PC-3 (cell line): ENCODE results near the gene ANKRD30B. TPM values are rescaled to one million over a fixed set of nuclear protein-coding genes. Genes with fewer than 3 reads are reported as not detected.
"Not testable (repeated sequence)": the region's sequence is repeated elsewhere in the genome, so short reads cannot be mapped to it uniquely, and the experiment has no call there.

Source experiments
- ATAC-seq: fragments of 200-7000 bp; cut with Tn5 transposase; 2 replicates; pipeline ENCODE4 v1.9.1; 2020; ENCODE audit warnings: mild to moderate bottlenecking, moderate library complexity
- BruUV-seq: library from RNA; stranded (reverse); fragments of 400-500 nt; replicated peaks from 2 replicates; lab custom pipeline; 2021; lab: Mats Ljungman, UMichigan
- CTCF ChIA-PET: fragments of 300-600 bp; sonication (Branson Sonifier 250); formaldehyde crosslinking; loops from one replicate; lab custom pipeline; 2022; ENCODE audit warnings: antibody characterized with exemption; lab: Charles Lee
- POLR2A ChIA-PET: fragments of 300-600 bp; sonication (Branson Sonifier 250); formaldehyde crosslinking; loops from one replicate; lab custom pipeline; 2022; ENCODE audit warnings: antibody characterized with exemption; ENCODE audit not compliant: unreplicated experiment; lab: Charles Lee
- DNase-seq: peaks from one replicate; pipeline ENCODE4 v3.0.0-alpha.2; 2015
- H2AFZ ChIP-seq: fragments of 300-600 bp; sonication (generic); 2 replicates; pipeline ENCODE4 v1.6.0; 2016; ENCODE audit warnings: antibody characterized with exemption, low read length
- H3F3A ChIP-seq: fragments of 300-600 bp; sonication (generic); one replicate; pipeline ENCODE4 v1.6.0; 2017; ENCODE audit warnings: antibody characterized with exemption, low read length, control low read depth, mild to moderate bottlenecking; ENCODE audit not compliant: unreplicated experiment
- H3K27ac ChIP-seq: fragments of 300-600 bp; sonication (generic); 2 replicates; pipeline ENCODE4 v1.5.1; 2016; ENCODE audit warnings: mild to moderate bottlenecking, low read length
- H3K27me3 ChIP-seq: fragments of 300-600 bp; sonication (generic); 2 replicates; pipeline ENCODE4 v1.6.1; 2016; ENCODE audit warnings: low read length, mixed read lengths
- H3K36me3 ChIP-seq: fragments of 300-600 bp; sonication (generic); 2 replicates; pipeline ENCODE4 v1.6.1; 2016; ENCODE audit warnings: low read depth, mixed run types, low read length, mixed read lengths
- H3K4me1 ChIP-seq: fragments of 300-600 bp; sonication (generic); 2 replicates; pipeline ENCODE4 v1.5.1; 2016; ENCODE audit warnings: low read length; ENCODE audit not compliant: insufficient read depth
- H3K4me2 ChIP-seq: fragments of 300-600 bp; sonication (generic); 2 replicates; pipeline ENCODE4 v1.6.0; 2016; ENCODE audit warnings: low read length
- H3K4me3 ChIP-seq: fragments of 300-600 bp; sonication (generic); 2 replicates; pipeline ENCODE4 v1.5.1; 2016; ENCODE audit warnings: mild to moderate bottlenecking, low read length, mixed read lengths
- H3K79me2 ChIP-seq: fragments of 300-600 bp; sonication (generic); 2 replicates; pipeline ENCODE4 v1.6.1; 2017; ENCODE audit warnings: low read length, mixed read lengths
- H3K9ac ChIP-seq: fragments of 300-600 bp; sonication (generic); 2 replicates; pipeline ENCODE4 v1.6.0; 2016; ENCODE audit warnings: mild to moderate bottlenecking, low read length
- H3K9me2 ChIP-seq: fragments of 300-600 bp; sonication (generic); replicated peaks from 2 replicates; pipeline ENCODE4 v1.6.1; 2016; ENCODE audit warnings: mixed run types, low read length, mixed read lengths
- H3K9me3 ChIP-seq: fragments of 300-600 bp; sonication (generic); 2 replicates; pipeline ENCODE4 v1.6.1; 2016; ENCODE audit warnings: low read length, mixed read lengths
- H4K20me1 ChIP-seq: fragments of 300-600 bp; sonication (generic); 2 replicates; pipeline ENCODE4 v1.6.1; 2016; ENCODE audit warnings: low read length, mixed read lengths
- EZH2 ChIP-seq: fragments of 300-600 bp; sonication (generic); IDR thresholded peaks from one replicate; pipeline ENCODE4 v1.6.1; 2017; ENCODE audit warnings: antibody characterized with exemption, mild to moderate bottlenecking, low read length; ENCODE audit not compliant: unreplicated experiment
- EZH2phosphoT487 ChIP-seq: fragments of 300-600 bp; sonication (generic); IDR thresholded peaks from 2 replicates; pipeline ENCODE4 v1.6.1; 2018; ENCODE audit warnings: mild to moderate bottlenecking, antibody characterized with exemption, low read length, borderline replicate concordance
- intact Hi-C: fragments of 100-400 bp; cut with micrococcal nuclease; formaldehyde crosslinking; loops from 2 replicates; pipeline ENCODE4 v1.9.0; 2023
- total RNA-seq: library from RNA; depleted of rRNA; stranded (reverse); fragments of >200 nt; gene quantifications from 2 replicates; pipeline ENCODE4 v1.2.3, GENCODE V29; 2014

The ANKRD30B gene
- total RNA-seq, 1 experiment from 2014 or later, result 0.51 TPM

- ChIA-PET CTCF (no interaction called here), POLR2A (no interaction called here)
- no peaks in the 10 kb centered on the region for H3F3A ChIP-seq
- peaks cover 16% of the 10 kb centered on the region for H3K4me1 ChIP-seq
- no peaks in the 10 kb centered on the region for H3K36me3 ChIP-seq
- no peaks in the 10 kb centered on the region for H3K9me3 ChIP-seq
- no peak for TF ChIP-seq EZH2
- no peak for TF ChIP-seq EZH2phosphoT487
- H3K9ac ChIP-seq, result no peak overlapping the region
- H3K4me2 ChIP-seq, result peak overlapping the region; percentile 53
- H4K20me1 ChIP-seq, result no peaks in the 10 kb centered on the region
- peak overlapping the region; percentile 63; the same call in 1 of the 2 replicates for H2AFZ ChIP-seq
- H3K27me3 ChIP-seq, result no peaks in the 10 kb centered on the region
- intact Hi-C loops, result no loop called here
- peak overlapping the region; percentile 26; the same call in 1 of the 2 replicates for H3K4me3 ChIP-seq
- no peaks in the 10 kb centered on the region for H3K79me2 ChIP-seq
- H3K27ac ChIP-seq, result peak overlapping the region; percentile 20; the same call in 1 of the 2 replicates
- no TSS peak for BruUV-seq
- ATAC-seq (peak; percentile 96), DNase-seq (peak; percentile 80)
- no peaks in the 10 kb centered on the region for H3K9me2 ChIP-seq
These were observed 36.2 kb downstream of the ANKRD30B start for GRCh38 chr18:14784133-14784532.

- H3K4me2 ChIP-seq, H3K36me3 ChIP-seq, H3K79me2 ChIP-seq, ATAC-seq, H3F3A ChIP-seq, POLR2A ChIA-PET, H3K9me2 ChIP-seq, DNase-seq, CTCF ChIA-PET, H3K4me3 ChIP-seq, BruUV-seq, H2AFZ ChIP-seq, H3K4me1 ChIP-seq, H3K9ac ChIP-seq, H3K9me3 ChIP-seq, H3K27me3 ChIP-seq, intact Hi-C loops, H3K27ac ChIP-seq, H4K20me1 ChIP-seq: not testable (repeated sequence)
These were observed 48.9 kb downstream of the ANKRD30B start for GRCh38 chr18:14796876-14797275.

- H3K9me2 ChIP-seq, BruUV-seq, intact Hi-C loops, H3K79me2 ChIP-seq, H4K20me1 ChIP-seq, H3K27ac ChIP-seq, H3K36me3 ChIP-seq, H3F3A ChIP-seq, H2AFZ ChIP-seq, ATAC-seq, POLR2A ChIA-PET, H3K27me3 ChIP-seq, H3K4me1 ChIP-seq, CTCF ChIA-PET, H3K9me3 ChIP-seq, H3K4me3 ChIP-seq, H3K4me2 ChIP-seq, H3K9ac ChIP-seq: not testable (repeated sequence)
- DNase-seq, result peak; percentile 32
These were observed 50.2 kb downstream of the ANKRD30B start for GRCh38 chr18:14797969-14798764.

- intact Hi-C loops, H3K27ac ChIP-seq, POLR2A ChIA-PET: not testable (repeated sequence)
These were observed 63.1 kb downstream of the ANKRD30B start for GRCh38 chr18:14811081-14811480.

GRCh38 chr18:14826972-14827632 lies 79.1 kb downstream of the ANKRD30B start:
- H3K27ac ChIP-seq, result peak overlapping the region; percentile 61
- H3K4me1 ChIP-seq, H3K9ac ChIP-seq, H3K9me2 ChIP-seq, H3K4me2 ChIP-seq, H2AFZ ChIP-seq, H3K36me3 ChIP-seq, H3K27me3 ChIP-seq, BruUV-seq, H3K9me3 ChIP-seq, H3K79me2 ChIP-seq, CTCF ChIA-PET, H3K4me3 ChIP-seq, H4K20me1 ChIP-seq, intact Hi-C loops, POLR2A ChIA-PET, H3F3A ChIP-seq: not testable (repeated sequence)
- peak; percentile 98 for ATAC-seq
- DNase-seq, result peak; percentile 78

More at GRCh38 chr18:14811081-14811480, 63.1 kb downstream of the ANKRD30B start:
- CTCF ChIA-PET, H3K79me2 ChIP-seq, H3F3A ChIP-seq, H3K4me2 ChIP-seq, ATAC-seq, BruUV-seq, H3K36me3 ChIP-seq, H3K9me2 ChIP-seq, H2AFZ ChIP-seq, H3K27me3 ChIP-seq, H4K20me1 ChIP-seq, DNase-seq, H3K4me1 ChIP-seq, H3K4me3 ChIP-seq, H3K9ac ChIP-seq, H3K9me3 ChIP-seq: not testable (repeated sequence)

GRCh38 chr18:14841607-14842006 lies 93.6 kb downstream of the ANKRD30B start:
- H3F3A ChIP-seq, H3K79me2 ChIP-seq, H3K4me2 ChIP-seq, intact Hi-C loops, H3K4me1 ChIP-seq, H3K27ac ChIP-seq, H3K36me3 ChIP-seq, POLR2A ChIA-PET, CTCF ChIA-PET, H3K4me3 ChIP-seq, H3K27me3 ChIP-seq, BruUV-seq, H4K20me1 ChIP-seq, H2AFZ ChIP-seq, H3K9ac ChIP-seq, H3K9me3 ChIP-seq, H3K9me2 ChIP-seq: not testable (repeated sequence)
- ATAC-seq (peak; percentile 58), DNase-seq (peak; percentile 38)
